Osteocyte (in vitro differentiated cells): Measurements from ENCODE around the gene RGL3. TPM values are rescaled to one million over a fixed set of nuclear protein-coding genes. Genes with fewer than 3 reads are reported as not detected.
"Not testable (repeated sequence)": the region's sequence is repeated elsewhere in the genome, so short reads cannot be mapped to it uniquely, and the experiment has no call there.

Experiments
- DNase-seq: peaks from one replicate; pipeline ENCODE4 v3.0.0; 2021; ENCODE audit warnings: mixed read lengths; ENCODE audit not compliant: unreplicated experiment; ENCODE audit errors: extremely low spot score
- H3K27ac Mint-ChIP-seq: one replicate; pipeline ENCODE4 v1.8.0; 2021; ENCODE audit warnings: mild to moderate bottlenecking, mixed read lengths; ENCODE audit not compliant: unreplicated experiment
- H3K27me3 Mint-ChIP-seq: one replicate; pipeline ENCODE4 v1.8.0; 2021; ENCODE audit warnings: mixed read lengths; ENCODE audit not compliant: unreplicated experiment
- H3K36me3 Mint-ChIP-seq: one replicate; pipeline ENCODE4 v1.8.0; 2021; ENCODE audit warnings: mixed read lengths; ENCODE audit not compliant: unreplicated experiment
- H3K4me1 Mint-ChIP-seq: one replicate; pipeline ENCODE4 v1.8.0; 2021; ENCODE audit warnings: mixed read lengths; ENCODE audit not compliant: unreplicated experiment
- H3K4me3 Mint-ChIP-seq: one replicate; pipeline ENCODE4 v1.8.0; 2021; ENCODE audit warnings: mild to moderate bottlenecking, moderate library complexity, mixed read lengths; ENCODE audit not compliant: unreplicated experiment
- H3K9me3 Mint-ChIP-seq: one replicate; pipeline ENCODE4 v1.8.0; 2021; ENCODE audit warnings: mixed read lengths; ENCODE audit not compliant: unreplicated experiment
- CTCF ChIP-seq: fragments of 200-600 bp; sonication (generic); IDR thresholded peaks from 2 replicates; pipeline ENCODE4 v1.5.0; 2021; ENCODE audit warnings: antibody characterized with exemption, mild to moderate bottlenecking, moderate library complexity
- total RNA-seq: library from RNA; stranded (reverse); gene quantifications from 2 replicates; pipeline ENCODE4 v1.2.1, GENCODE V29; 2021

RGL3 gene
- total RNA-seq, 1 donor from 2014 or later: 1.9 TPM

- Mint-ChIP-seq H3K9me3 (no peaks in the 10 kb centered on the region), H3K4me1 (peaks cover 12% of the 10 kb centered on the region), H3K36me3 (peaks cover 14% of the 10 kb centered on the region), H3K27ac (no peak within 1 kb of the TSS), H3K4me3 (peak within 1 kb of the TSS; percentile 83), H3K27me3 (no peaks in the 10 kb centered on the region)
- TF ChIP-seq CTCF: no peak
- DNase-seq: peak; percentile 96
Measured at GRCh38 chr19:11355160-11356073, 63.7 kb downstream of the RGL3 start, which contains the start of gene PLPPR2. Gene PLPPR2 (plus strand): TSS chr19:11355432. CDS start chr19:11357674, 2,242 bp downstream.

DNA sequence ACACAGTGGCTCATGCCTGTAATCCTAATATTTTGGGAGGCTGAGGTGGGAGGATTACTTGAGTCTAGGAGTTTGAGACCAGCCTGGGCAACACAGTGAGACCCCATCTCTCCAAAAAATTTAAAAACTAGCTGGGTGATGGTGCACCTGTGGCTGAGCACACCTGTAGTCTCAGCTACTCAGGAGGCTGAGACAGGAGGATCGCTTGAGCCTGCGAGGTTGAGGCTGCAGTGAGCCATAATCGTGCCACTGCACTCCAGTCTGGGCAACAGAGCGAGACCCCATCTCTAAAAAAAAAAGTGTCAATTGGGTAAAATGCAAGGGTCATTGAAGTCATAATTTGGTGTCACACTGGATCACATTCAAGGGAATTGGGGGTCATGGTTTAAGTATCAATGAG is 65.0 kb downstream of the RGL3 start:
- Mint-ChIP-seq H3K4me3 (peak overlapping the region; percentile 32), H3K4me1 (peaks cover 12% of the 10 kb centered on the region)
- H3K27me3 Mint-ChIP-seq, DNase-seq, H3K9me3 Mint-ChIP-seq, H3K27ac Mint-ChIP-seq, H3K36me3 Mint-ChIP-seq: not testable (repeated sequence)

GRCh38 chr19:11349171-11349570 is 69.9 kb downstream of the RGL3 start:
- TF ChIP-seq CTCF: no peak
- Mint-ChIP-seq H3K9me3 (peaks cover 7% of the 10 kb centered on the region), H3K27ac (no peak overlapping the region), H3K36me3 (peaks cover 3% of the 10 kb centered on the region), H3K4me1 (peaks cover 22% of the 10 kb centered on the region), H3K27me3 (no peaks in the 10 kb centered on the region), H3K4me3 (no peak overlapping the region)
- DNase-seq: no peak

GRCh38 chr19:11347546-11348039 is 71.5 kb downstream of the RGL3 start:
- no peak overlapping the region for H3K4me3 Mint-ChIP-seq
- H3K27ac Mint-ChIP-seq: no peak overlapping the region
- H3K27me3 Mint-ChIP-seq: no peaks in the 10 kb centered on the region

More at GRCh38 chr19:11347546-11348039, 71.5 kb downstream of the RGL3 start:
- peaks cover 3% of the 10 kb centered on the region for H3K36me3 Mint-ChIP-seq
- H3K9me3 Mint-ChIP-seq: peaks cover 7% of the 10 kb centered on the region
- no peak for DNase-seq
- TF ChIP-seq CTCF: no peak
- peaks cover 31% of the 10 kb centered on the region for H3K4me1 Mint-ChIP-seq
